NCI-H2227 treated with DMSO at 0.1 percent for 48 hours (cell line): ENCODE measurements around the gene APBB1.

Experiments used
- DNase-seq: peaks from one replicate; lab custom pipeline; 2025; lab: John Stamatoyannopoulos, UW

The APBB1 gene

DNA sequence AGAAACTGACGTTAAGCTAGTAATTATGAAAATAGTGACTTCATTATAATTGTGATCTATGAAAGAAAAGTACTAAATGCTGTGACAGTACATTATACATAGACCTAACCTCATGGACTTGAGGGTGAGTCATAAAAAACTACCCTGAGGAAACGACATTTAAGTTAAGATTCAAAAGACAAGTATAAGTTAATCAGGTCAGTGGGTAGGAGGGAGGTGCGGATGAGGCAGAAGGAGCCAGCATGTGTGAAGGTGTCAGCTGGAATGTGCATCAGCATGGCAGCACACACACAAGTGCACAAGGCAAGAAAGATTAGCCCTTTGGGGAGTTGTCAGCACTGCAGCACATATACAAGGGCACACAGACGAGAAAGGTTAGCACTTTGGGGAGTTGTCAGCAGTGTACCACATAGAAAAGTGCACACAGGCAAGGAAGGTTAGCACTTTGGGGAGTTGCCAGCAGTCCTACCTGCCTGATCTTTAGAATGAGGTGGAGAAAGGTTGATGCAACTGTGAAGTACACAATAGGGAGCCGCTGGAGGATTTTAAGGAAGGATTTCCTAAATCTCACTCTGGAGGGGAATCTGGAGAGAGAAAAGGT lies 67.0 kb downstream of the APBB1 start:
- DNase-seq = no peak

DNA sequence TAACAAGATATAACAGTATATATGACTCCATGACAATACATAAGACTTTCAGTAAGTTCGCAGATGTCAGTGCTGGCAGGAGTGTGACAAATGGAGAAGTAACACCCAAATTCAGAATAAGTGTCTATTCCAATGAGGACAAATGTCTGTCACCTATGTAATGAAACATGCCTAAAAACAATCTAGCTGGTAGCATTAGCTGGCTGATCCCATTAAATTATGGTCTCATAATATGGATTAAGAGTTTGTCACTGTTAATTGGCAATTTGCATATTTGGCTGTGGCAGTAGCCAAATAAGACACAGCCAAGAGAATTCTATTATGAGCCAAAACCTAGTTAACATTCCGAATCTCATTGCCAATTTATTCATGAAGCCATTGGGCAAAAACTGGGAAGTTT lies 68.4 kb downstream of the APBB1 start:
- no peak for DNase-seq

DNA sequence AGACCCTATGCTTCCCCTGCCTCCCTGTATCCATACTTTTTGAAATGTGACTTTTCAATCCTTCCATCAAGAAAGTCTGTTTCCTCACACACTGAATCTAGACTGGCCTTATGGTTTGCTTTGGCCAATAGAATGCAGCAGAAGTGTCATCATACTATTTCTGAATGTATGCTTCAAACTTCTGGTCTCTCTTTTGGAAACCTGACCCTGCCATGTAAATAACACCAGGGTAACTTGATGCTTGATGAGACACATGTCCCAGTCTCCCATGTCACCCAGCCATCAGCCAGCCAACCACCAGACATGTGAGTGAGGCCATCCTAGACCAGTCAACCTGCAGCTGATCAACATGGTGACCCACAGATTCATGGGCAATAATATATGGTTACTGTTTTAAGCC lies 68.9 kb downstream of the APBB1 start:
- no peak for DNase-seq

DNA sequence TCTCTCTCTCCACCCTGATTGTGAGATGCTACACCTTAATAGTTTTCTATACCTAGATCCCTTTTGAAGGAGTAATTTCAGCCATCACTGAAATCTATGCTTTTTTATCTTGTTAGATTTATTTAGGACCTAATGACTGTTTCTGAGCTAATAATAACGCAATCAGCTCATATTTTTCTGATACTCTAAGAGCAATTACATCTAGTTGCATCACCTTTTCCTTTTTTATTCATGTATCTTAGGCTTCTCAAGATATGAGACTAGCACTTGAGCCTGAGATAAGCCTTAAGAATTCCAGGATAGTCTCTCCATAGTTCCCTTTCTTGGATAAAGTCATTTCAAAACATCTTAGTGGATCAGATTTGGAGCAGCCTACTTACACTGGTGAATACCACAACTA lies 73.5 kb downstream of the APBB1 start:
- DNase-seq = no peak
